Activated CD4-positive, alpha-beta T cell treated with anti-CD3 and anti-CD28 coated beads for 1 hour (primary cell): Measurements from ENCODE around the gene RPS4Y2.

Experiments used
- DNase-seq: peaks from one replicate; pipeline ENCODE4 v3.0.0-alpha.2; 2020

The RPS4Y2 gene

DNA sequence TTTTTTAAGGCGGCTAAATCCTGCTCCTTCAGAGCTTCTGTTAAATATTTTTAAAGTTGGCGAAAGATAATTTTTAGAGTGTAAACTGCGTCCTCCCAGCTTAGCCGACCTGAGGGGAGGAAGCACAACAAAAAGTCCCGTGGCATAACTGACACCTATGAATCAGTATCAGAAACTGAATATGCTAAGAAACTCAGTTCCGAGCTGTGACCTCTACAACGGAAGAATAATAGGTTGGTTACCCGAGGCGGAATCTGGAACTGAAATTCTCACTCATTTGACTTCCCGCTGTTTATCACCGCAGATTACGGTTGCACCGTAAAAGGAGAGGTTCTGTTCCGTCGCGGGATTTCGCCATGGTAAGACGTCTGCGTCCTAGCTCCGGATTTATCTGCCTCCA, at the start of gene RPS4Y2:
RPS4Y2 (plus strand) TSS at position 301 of the 400 bp plus-strand sequence; CDS start at position 357, 56 bp downstream.
- no peak for DNase-seq

DNA sequence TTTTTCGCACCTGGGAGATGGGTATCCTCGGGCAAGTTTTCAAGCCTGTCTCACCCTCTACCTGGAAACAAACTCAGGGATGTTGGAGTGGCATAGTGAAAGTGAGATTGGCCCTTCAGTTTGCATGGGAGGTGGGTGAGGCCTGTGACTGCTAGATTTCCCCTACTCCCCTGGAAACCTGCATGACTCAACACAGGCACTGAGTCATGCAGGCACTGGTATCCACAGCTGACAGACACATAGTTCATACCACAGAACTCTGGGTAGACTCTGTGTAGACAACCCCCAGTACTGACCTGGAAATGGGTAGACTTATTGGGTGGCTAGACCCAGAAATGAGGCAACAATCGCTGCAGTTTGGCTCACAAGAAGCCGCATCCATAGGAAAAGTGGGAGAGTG, 41.5 kb upstream of the RPS4Y2 start:
- no peak for DNase-seq

DNA sequence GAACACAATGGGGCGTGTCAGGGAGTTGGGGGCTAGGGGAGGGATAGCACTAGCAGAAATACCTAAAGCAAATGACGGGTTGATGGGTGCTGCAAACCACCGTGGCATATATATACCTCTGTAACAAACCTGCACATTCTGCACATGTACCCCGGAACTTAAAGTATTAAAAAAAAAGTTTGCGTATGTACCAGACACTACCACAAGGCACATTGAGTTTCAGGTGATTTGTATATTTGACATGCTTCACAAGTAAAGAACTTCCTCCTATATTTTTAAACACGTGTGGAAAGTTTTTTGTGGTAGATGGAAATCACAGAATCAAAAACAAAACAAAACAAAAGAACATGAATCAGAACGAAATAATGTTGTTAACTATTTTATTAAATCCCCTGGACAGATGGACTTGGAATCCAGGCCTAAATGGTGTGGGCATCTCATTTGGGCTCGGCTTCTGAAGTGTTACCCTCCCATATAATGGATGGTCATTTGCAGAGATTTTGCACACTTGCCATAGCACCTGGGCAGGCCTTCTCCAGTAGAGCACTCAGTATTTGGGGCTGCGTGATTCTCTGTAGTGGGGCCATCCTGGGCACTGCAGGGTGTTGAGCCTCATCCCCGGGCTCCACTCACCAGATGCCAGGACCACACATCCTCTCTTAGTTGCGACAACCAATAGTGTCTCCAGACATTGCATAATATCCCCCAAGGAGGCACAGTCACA, 29.6 kb upstream of the RPS4Y2 start:
- DNase-seq: no peak

DNA sequence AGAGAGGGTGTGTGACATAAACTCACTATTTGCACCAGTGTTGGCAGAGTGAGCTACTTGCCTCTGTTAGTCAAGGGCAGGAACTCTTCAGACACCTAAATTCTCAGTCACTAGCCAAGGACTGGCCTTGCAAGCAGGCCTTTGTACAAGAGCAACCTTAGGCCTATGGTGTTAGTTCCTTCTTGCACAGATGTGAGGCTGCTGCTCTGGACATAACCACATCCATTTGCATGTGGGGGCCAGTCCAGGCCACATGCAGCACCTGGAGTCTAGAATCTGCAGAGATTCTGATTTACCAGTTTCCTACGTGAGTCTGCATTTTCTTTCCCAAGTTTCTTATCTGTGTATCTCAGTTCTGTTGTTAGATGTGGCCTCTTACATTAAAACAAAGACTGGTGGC, 20.7 kb upstream of the RPS4Y2 start:
- no peak for DNase-seq

DNA sequence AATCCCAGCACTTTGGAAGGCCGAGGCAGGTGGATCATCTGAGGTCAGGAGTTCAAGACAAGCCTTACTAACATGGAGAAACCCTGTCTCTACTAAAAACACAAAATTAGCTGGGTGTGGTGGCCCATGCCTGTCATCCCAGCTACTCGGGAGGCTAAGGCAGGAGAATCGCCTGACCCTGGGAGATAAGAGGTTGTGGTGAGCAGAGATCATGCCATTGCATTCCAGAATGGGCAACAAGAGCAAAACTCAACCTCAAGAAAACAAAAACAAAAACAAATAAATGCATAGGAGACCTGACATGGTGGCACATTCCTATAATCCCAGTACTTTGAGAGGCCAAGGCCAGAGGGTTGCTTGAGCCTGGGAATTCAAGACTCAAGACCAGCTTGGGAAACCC, 16.1 kb upstream of the RPS4Y2 start:
- no peak for DNase-seq

DNA sequence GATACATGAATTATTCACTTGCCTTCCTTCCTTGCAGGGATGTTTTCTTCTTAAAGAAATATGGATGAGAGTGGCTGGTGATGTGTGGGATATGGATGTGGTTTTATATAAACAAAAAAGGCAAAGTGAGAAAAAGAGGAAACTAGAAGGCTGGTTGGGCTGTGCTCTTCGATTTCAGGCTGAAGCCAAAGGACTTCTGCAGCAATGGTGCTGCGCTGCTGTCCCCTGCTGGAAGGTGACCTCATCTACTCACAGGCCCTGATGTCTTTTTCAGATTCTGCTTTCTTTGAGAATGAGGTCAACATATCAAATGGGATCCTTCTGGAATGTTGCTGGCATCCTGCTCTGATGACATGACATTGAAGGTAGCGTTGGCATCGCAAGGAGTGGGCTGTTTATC, 15.3 kb upstream of the RPS4Y2 start:
- DNase-seq: no peak

DNA sequence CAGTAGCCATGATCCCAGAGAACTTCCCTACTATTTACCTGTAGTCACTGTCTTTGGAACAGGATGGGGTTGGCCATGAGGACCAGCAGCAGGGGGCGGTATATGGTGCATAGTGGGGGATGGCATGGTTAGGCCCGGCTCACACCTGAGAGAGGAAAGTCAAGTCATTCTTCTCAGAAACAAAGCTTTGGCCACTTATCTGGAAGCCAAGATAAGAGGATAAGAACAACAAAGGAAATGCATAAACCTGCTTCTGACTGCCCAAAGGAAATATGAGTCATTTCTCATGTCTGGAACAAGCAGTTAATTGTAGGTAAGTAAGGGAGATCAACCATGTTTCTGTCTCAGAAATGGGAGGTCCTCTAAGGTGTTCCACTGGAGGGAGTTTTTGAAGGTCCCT, 10.8 kb upstream of the RPS4Y2 start:
- DNase-seq: no peak

DNA sequence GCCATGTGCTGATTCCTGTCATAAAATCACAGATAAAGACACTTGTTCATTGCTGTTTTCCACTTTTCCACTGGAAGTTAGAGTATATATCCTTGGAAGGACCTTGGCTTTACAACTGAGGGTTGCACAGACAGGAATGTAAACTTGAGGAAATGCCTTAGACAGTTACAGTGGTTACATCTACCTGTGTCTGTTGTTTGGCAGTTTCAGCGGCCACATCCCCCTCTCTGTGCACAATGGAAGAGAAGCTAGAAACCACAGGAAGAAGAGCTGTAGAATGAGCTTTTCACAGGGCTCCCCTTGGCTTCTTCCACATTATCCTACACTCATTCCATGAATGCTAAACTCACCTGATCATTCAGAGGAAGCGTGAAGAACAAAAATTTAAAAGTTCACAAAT, 9.0 kb upstream of the RPS4Y2 start:
- no peak for DNase-seq

DNA sequence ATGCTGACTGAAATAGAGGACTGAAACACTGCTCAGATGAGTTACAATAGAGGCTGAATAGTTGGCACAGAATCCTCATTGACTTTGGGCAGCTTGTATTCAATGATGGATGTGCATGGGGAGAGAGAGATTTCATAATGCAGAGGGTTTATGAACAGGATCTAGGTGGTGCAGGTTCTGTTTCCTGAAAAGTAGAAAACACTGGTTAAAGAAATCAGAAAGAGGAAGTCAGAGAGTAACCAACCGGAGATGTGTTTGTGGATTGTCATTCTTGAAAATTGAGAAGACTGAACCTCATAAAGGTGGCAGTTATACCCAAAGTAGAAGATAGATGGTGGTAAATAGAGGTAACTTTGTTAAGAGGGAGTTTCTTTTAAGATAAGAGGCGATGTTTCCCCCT, 8.0 kb downstream of the RPS4Y2 start:
- no peak for DNase-seq

DNA sequence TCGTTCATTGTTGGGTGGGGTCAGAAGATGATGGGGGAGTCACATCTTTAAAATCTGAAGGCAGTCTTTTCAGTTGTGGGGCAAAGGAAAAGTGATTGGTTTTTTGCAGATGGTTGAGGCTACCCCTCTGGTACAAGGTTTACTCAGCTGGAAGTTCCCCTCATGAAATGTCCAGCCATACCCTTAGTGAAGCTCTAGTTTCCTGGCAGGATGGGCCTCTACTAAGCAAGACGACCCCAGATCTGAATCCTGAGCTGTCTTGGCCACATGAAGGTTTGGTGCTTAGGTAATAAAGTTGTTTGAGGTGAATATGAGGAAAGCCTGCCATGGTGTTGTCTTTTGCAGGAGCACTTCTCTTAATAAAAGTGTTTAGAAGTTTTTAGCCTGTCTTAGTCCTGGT, 9.2 kb downstream of the RPS4Y2 start:
- no peak for DNase-seq

DNA sequence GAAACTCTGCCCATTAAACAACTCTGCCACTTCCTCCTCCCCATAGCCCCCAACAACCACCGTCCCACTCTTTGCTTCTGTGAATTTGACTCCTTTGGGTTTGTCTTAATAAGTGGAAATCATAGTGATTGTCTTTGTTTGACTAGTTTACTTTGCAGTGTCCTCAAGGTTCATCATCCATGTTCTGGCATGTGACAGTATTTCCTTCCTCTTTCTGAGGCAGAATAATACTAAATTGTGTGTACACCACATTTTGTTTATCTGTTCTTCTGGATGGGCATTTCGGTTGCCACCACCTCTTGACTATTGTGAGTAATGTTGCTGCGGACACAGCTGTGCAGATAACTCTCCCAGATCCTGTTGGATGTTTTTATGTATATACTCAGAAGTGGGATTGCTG, 14.8 kb downstream of the RPS4Y2 start:
- no peak for DNase-seq

DNA sequence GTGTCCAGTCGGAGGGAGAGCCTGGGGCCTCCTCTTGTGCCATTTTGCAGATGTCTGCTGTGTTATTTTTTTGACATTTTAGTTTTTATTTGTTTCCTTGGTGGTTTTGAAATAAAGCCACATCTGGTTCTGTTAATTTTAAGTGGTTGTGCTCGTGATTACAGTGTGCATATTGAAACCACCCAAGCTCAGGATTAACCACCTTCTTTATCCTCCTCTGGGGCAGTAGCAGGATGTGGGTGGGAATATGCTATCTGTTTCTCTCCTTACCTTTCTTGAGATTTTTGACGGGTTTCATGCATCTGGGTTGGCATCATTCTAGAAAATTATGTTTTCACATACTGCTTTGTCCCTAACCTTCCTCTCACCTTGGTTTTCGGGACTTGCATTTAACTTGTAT, 20.2 kb downstream of the RPS4Y2 start:
- DNase-seq: no peak

DNA sequence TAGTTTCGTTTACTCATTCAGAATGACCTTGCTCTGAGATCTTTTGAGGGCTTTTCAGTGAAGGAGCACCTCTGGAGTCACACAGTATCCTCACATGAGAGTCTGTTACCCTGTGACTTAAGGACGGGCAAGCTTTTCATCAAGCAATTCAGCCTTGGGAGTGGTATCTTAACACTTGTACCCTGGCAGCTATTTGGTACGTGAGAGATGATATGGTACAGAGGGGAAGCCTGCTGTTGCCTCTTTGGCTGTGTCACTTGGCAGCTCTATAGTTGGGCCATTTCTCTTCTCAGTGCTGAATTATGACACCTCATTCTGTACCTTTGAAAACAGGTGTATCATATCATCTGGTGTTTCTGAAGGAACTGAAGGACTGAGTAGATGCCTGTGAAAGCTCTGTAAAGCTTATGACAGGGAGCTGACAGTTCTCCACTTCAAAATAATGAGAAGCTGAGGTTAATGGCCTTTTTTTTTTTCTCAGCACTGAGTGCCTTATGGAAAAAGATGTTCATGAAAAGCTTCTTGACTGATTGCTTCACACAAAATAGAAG, 24.3 kb downstream of the RPS4Y2 start:
- no peak for DNase-seq

DNA sequence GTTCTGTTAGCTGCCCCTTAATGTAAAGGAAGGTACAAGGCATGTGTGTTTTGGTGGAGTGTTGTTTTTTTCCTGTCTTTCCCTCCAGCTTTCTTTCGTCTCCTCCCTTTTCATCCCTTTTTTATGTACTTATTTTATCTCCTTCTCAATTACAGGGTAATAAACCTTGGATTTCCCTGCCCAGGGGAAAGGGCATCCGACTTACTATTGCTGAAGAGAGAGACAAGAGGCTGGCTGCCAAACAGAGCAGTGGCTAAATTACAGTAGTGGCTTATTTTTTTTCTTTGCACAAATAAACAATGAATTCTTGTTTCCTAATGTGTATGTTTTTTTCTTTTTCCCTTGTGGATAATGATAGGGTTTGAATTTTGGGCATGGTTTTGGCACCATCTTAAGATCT, 24.9 kb downstream of the RPS4Y2 start:
- no peak for DNase-seq

DNA sequence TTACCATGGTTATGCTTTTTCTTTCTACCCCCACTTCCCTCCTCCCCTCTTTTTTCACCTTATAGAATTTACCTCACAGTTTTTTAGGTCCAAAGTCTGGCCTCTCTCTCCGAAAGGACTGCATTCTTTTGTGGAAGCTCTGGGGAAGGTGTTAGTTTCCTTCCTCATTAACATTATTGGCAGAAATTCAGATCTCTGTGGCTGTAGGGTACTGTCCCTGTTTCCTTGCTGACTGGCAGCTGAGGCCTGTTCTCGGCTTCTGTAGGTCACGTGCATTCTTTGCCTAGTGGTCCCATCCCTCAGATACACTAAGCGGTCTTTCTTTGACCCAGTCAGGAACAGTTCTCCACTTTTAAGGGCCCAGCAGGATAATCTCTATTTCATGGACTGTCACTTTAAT, 25.5 kb downstream of the RPS4Y2 start:
- DNase-seq: no peak

DNA sequence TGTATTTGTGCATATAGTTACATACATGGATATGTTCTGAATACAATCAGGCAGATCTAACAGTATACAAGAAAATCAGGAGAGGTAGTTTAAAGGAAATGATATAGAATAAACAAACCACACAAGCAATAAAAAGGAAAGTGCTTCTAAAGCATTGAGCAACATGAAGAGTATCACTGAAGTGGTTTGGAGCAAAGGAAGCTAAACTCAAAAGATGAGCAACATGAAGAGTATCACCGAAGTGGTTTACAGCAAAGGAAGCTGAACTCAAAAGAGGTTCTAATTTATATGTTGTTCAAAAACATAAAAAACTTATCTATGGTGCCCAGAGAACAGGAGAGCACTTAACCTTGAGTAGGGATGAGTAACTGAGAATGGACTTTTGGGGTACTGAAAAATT, 29.1 kb downstream of the RPS4Y2 start:
- DNase-seq: no peak

DNA sequence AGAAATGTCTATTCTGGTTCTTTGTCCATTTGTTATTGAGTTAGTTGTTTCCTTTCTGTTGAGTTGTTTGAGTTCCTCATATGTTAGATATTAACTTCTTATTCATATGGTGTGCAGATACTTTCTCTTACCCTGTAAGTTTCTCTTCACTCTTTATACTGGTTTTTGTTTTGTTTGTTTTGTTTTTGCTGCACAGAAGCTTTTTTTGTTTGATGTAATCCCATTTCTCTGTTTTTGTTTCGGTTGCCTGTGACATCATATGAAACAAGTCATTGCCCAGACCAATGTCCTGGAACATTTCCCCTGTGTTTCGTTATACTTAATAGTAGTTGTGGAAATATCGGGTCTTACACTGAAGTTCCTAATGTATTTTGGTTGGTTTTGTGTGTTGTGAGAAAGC, 31.2 kb downstream of the RPS4Y2 start:
- DNase-seq: no peak

DNA sequence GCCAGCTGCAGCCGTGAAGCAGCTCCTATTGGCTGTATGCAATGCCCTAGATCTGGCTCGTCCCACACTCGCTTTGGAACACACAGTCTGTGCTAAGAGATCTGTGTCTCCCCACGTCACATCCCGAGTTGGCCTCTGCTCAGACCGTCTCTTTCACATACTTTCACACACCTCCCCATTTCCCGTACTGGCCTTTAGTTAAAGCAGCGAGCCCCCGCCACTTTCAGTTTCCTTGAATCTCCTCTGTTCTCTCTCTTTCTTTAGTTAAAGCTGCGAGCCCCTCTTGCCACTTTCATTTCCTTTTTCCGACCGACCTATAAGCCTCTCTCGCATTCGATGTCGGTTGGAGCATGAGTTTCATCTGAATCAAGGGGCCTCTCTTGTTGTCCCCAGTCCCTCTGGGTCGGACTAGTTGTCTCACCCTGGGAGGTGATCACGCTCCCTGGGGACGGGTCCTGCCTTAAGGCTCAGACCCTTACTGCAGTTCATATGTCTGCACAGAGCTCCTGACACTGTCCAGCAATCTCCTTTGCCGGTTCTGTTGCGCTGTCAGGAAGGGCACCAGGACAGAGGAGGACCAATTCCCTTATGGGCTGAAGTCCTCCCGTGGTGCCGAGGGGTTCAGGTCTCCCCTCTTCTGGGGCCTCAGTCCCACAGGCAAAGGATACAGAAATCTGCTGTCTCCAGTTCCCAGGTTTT, 42.6 kb downstream of the RPS4Y2 start:
- no peak for DNase-seq

DNA sequence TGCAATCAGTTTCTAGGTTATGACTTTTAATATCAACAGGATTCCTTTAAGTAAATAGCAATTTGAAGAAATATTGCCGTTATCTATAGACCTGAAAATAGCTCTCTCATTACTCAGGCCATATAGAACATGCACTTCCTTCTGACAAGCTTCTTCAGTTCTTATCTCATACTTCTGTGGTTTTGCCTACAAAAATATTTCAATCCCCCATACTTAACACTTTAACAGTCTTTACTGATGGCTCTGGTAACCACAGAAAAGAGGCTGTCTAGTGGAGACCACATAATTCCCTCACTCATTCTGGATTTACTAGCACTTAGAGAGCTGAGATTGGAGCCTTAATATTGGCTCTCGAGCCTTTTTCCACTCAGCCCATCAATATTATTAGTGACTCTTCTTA, 46.8 kb downstream of the RPS4Y2 start:
- no peak for DNase-seq

DNA sequence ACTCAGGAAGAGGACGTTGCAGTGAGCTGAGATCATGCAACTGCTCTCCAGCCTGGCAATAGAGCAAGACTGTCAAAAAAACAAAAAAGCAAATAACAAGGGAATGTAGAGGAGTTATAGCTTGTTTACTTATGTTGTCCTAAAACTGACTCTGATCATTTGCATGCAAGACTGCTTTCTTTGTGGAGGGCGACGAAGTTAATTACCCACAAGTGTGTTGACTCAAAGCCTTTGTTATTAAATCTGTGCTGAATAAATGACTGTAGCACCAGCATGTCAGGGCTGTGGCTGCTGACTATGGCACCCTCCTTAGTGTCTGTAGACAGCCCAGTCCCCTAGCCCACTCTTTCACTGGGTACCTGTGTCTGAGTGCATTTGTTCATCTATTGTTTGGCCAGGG, 50.3 kb downstream of the RPS4Y2 start:
- no peak for DNase-seq

DNA sequence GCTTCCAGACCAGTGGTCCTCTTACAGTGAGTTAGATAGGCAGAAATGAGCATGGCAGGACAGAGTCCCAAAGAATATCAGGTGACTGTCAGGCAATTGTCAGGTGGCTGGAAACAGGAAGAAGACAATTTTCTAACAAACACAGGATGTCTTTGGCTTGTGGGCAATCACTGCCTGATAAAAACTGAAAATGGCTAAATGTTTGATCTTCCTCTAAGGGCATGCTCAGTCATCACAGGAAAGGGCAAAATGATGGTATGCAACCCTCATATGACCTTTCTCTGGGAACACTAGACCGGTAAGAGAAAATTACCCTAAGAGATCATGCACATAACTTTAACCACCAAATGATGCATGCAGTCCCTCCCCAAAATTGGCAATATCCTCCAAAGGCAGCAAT, 57.6 kb downstream of the RPS4Y2 start:
- DNase-seq: no peak

DNA sequence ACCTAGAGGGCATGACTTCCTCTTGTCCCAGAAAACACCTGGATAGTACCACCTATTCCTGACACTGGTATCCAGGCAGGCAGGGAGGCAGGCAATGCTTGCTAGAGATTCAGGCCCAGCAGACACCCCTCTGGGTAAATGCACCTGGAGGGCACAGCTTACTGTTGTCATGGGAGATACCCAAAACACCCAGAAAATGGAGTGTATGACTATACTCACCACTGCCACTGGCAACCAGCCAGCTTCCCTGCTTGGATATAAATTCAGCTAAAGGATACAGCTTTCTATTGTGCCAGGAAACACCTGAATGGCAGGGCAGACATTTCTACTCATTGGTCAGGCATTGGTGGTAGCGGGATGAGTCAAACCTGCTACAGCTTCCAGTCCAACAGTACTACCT, 58.9 kb downstream of the RPS4Y2 start:
- no peak for DNase-seq

DNA sequence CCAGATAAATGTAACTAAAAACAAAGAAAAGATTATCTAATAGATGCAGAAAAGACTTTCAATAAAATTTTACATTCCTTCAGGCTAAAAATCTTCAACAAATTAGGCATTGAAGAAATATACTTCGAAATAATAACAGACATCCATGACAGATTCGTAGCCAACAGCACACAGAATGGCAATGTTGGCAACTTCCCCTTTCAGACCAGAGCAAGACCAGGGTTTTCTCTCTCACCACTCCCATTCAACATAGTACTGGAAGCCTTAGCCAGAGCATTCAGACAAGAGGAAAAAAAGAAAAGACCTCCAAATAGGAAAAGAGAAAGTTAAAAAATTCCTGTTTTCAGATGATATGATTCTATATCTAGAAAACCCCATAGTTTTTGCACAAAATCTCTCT, 61.2 kb downstream of the RPS4Y2 start:
- no peak for DNase-seq
